Aorta (tissue), 5 donors: ENCODE results near the gene MEIOC. TPM values are rescaled to one million over a fixed set of nuclear protein-coding genes. Genes with fewer than 3 reads are reported as not detected.
A peak's percentile ranks its signal among the peaks of the same experiment; 100 is the strongest.
"Not testable (repeated sequence)": the region's sequence is repeated elsewhere in the genome, so short reads cannot be mapped to it uniquely, and the experiment has no call there.

ENCODE experiments used
- ATAC-seq: fragments of 200-7000 bp; cut with Tn5 transposase; one replicate; pipeline ENCODE4 v1.9.1; 2022; ENCODE audit warnings: moderate library complexity; ENCODE audit not compliant: low FRiP score
- DNase-seq, 2 donors: peaks; one replicate each; pipeline ENCODE4 v3.0.0-alpha.2; 2020
- H3K27ac ChIP-seq, 2 donors: one replicate each; pipeline ENCODE4 v1.5.1; 2013; ENCODE audit warnings: low read length in 2 of 2, mild to moderate bottlenecking in 2 of 2, moderate library complexity in 2 of 2, control low read depth in 1 of 2, inconsistent platforms in 1 of 2, low read depth in 1 of 2
- H3K27me3 ChIP-seq, 2 donors: one replicate each; pipeline ENCODE4 v1.6.1; 2013; ENCODE audit warnings: control low read depth in 1 of 2, low read length in 1 of 2, mild to moderate bottlenecking in 1 of 2, moderate library complexity in 1 of 2; ENCODE audit not compliant: insufficient read depth in 2 of 2, control insufficient read depth in 1 of 2
- H3K36me3 ChIP-seq, 2 donors: one replicate each; pipeline ENCODE4 v1.6.1; 2013; ENCODE audit warnings: control low read depth in 1 of 2, low read length in 1 of 2, mild to moderate bottlenecking in 1 of 2; ENCODE audit not compliant: insufficient read depth in 2 of 2, control insufficient read depth in 1 of 2
- H3K4me1 ChIP-seq, 2 donors: one replicate each; pipeline ENCODE4 v1.6.1; 2013; ENCODE audit warnings: low read length in 2 of 2, control low read depth in 1 of 2, mild to moderate bottlenecking in 1 of 2, moderate library complexity in 1 of 2; ENCODE audit not compliant: insufficient read depth in 2 of 2, control insufficient read depth in 1 of 2
- H3K4me3 ChIP-seq, 2 donors: one replicate each; pipeline ENCODE4 v1.5.1; 2013; ENCODE audit warnings: low read length in 2 of 2, control low read depth in 1 of 2, mild to moderate bottlenecking in 1 of 2
- H3K9me3 ChIP-seq: one replicate; pipeline ENCODE4 v1.6.1; 2013; ENCODE audit warnings: mild to moderate bottlenecking, low read length; ENCODE audit not compliant: control insufficient read depth
- WGBS, 2 donors: extraction: QIAGEN DNeasy Blood & Tissue Kit; methylation state at CpG; one replicate each; pipeline ENCODE4 v1.1.7; 2013; 5-methylcytosine and 5-hydroxymethylcytosine counted together
- intact Hi-C, 2 donors: fragments of 100-400 bp; cut with DNase I; formaldehyde crosslinking; loops; one replicate each; pipeline versions ENCODE4 v1.14.2 to v1.15.0; 2022
- polyA plus RNA-seq, 2 donors: library from polyadenylated mRNA; stranded (reverse); fragments of 200-250 nt; gene quantifications; one replicate each; pipeline ENCODE4 v1.2.3, GENCODE V29; 2013
- total RNA-seq, 2 donors: library from RNA; stranded (reverse); fragmentation: NEBNext Ultra II Directional; extraction: Animal tissue kit (Norgen Biotek cat#: 25700); gene quantifications; one replicate each; pipeline ENCODE4 v1.2.1, GENCODE V29; 2021
- donor health status: healthy with polysubstance abuse.
- donor health status: Bipolar disorder and iron deficiency.
- donor health status: DM: no; HTN: no; CAD: no.
- donor health status: DM: no; HTN: no; CAD: no.
- donor health status: DM: yes; HTN: yes; CAD: no.

MEIOC gene
- total and polyA plus RNA-seq, 4 donors, result not detected

- WGBS, 2 donors, result 90% methylated on average over 6 of the region's 6 CpGs
- intact Hi-C loops, result no loop called here
- H3K9me3 ChIP-seq, result peaks cover 1% of the 10 kb centered on the region
- no peak overlapping the region for H3K27ac ChIP-seq
- ATAC-seq (no peak), DNase-seq (peak in 1 of 2 donors; percentile 13)
- H3K4me1 ChIP-seq, result no peaks in the 10 kb centered on the region
- no peaks in the 10 kb centered on the region for H3K36me3 ChIP-seq
- no peaks in the 10 kb centered on the region for H3K27me3 ChIP-seq
- no peak overlapping the region for H3K4me3 ChIP-seq
These were observed 33.1 kb upstream of the MEIOC start for GRCh38 chr17:44623070-44623725.

GRCh38 chr17:44627513-44628242, 28.6 kb upstream of the MEIOC start:
- no peaks in the 10 kb centered on the region for H3K36me3 ChIP-seq
- no peak overlapping the region for H3K4me3 ChIP-seq
- peak; percentile 53 for ATAC-seq
- no peaks in the 10 kb centered on the region for H3K4me1 ChIP-seq
- DNase-seq, result no peak
- no peak overlapping the region for H3K27ac ChIP-seq
- intact Hi-C loops, result no loop called here
- no peaks in the 10 kb centered on the region for H3K27me3 ChIP-seq
- peaks cover 1% of the 10 kb centered on the region for H3K9me3 ChIP-seq
- 81% methylated on average over 9 of the region's 9 CpGs for WGBS, 2 donors

- intact Hi-C loops, result no loop called here
- Histone ChIP-seq H3K4me3 (no peak overlapping the region), H3K9me3 (no peaks in the 10 kb centered on the region), H3K4me1 (no peaks in the 10 kb centered on the region), H3K27me3 (no peaks in the 10 kb centered on the region), H3K27ac (no peak overlapping the region), H3K36me3 (no peaks in the 10 kb centered on the region)
- 58 to 70% methylated on average over 33 to 34 of the region's 34 CpGs for WGBS, 2 donors
- DNase-seq, result peak; percentile 72 to 78
- peak; percentile 65 for ATAC-seq
These were observed 27.8 kb upstream of the MEIOC start for GRCh38 chr17:44628243-44629188.

- intact Hi-C loops, result no loop called here
- 97 to 99% methylated on average over 13 of the region's 13 CpGs for WGBS, 2 donors
- Histone ChIP-seq H3K36me3 (no peaks in the 10 kb centered on the region), H3K4me1 (no peaks in the 10 kb centered on the region), H3K9me3 (no peaks in the 10 kb centered on the region), H3K4me3 (no peak overlapping the region), H3K27me3 (no peaks in the 10 kb centered on the region), H3K27ac (no peak overlapping the region)
- ATAC-seq (no peak), DNase-seq (no peak)
These were observed 27.0 kb upstream of the MEIOC start for GRCh38 chr17:44629314-44629713.

DNA sequence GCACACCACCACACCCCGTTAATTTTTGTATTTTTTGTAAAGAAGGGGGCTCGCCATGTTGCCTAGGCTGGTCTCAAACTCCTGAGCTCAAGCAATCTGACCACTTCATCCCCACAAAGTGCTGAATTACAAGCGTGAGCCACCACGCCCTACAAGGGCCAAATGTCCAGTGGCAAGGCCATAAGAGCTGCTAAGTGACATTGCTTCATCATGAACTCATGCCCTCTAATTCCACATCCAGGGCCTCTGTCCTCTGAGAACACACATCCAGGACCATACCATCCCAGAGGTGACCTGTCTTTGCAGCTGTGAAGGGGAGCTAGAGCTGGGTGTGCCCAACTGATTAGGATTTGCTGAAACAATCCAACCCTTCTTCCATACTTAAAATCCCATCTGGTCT, 25.6 kb upstream of the MEIOC start:
- no peaks in the 10 kb centered on the region for H3K27me3 ChIP-seq
- H3K27ac ChIP-seq, result no peak overlapping the region
- 94 to 97% methylated on average over 4 of the region's 4 CpGs for WGBS, 2 donors
- DNase-seq, result no peak
- ATAC-seq, result no peak
- H3K9me3 ChIP-seq, result no peaks in the 10 kb centered on the region
- no peaks in the 10 kb centered on the region for H3K4me1 ChIP-seq
- no peak overlapping the region for H3K4me3 ChIP-seq
- H3K36me3 ChIP-seq, result no peaks in the 10 kb centered on the region
- intact Hi-C loops, result loop anchor here (10.0 kb wide), 1 partner anchor 46 kb away; no protein-coding TSS in a partner anchor

GRCh38 chr17:44633998-44634397, 22.3 kb upstream of the MEIOC start:
- DNase-seq, result no peak
- H3K9me3 ChIP-seq, result no peaks in the 10 kb centered on the region
- 89% methylated on average over 8 of the region's 8 CpGs for WGBS, 2 donors
- no peaks in the 10 kb centered on the region for H3K36me3 ChIP-seq
- intact Hi-C loops, result loop anchor here (10.0 kb wide), 1 partner anchor 49 kb away; no protein-coding TSS in a partner anchor
- H3K27ac ChIP-seq, result no peak overlapping the region
- H3K4me3 ChIP-seq, result no peak overlapping the region
- H3K27me3 ChIP-seq, result no peaks in the 10 kb centered on the region
- H3K4me1 ChIP-seq, result no peaks in the 10 kb centered on the region
- no peak for ATAC-seq

DNA sequence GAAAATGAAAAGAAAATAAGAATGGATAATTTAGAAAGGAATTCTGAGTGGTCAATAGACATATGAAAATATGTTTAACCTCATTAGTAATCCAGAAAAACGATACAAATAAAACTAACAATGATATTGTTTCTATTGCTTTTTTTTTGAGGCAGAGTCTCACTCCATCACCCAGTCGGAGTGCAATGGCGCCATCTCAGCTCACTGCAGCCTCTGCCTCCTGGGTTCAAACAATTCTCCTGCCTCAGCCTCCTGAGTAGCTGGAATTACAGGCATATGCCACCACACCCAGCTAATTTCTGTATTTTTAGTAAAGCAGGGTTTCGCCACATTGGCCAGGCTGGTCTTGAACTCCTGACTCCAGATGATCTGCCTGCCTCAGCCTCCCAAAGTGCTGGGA, 21.9 kb upstream of the MEIOC start:
- ATAC-seq, H3K9me3 ChIP-seq, H3K36me3 ChIP-seq, H3K27ac ChIP-seq, DNase-seq, H3K4me3 ChIP-seq, H3K4me1 ChIP-seq, H3K27me3 ChIP-seq: not testable (repeated sequence)
- 60 to 72% methylated on average over 4 of the region's 4 CpGs for WGBS, 2 donors
- intact Hi-C loops, result loop anchor here (10.0 kb wide), 1 partner anchor 50 kb away; no protein-coding TSS in a partner anchor

DNA sequence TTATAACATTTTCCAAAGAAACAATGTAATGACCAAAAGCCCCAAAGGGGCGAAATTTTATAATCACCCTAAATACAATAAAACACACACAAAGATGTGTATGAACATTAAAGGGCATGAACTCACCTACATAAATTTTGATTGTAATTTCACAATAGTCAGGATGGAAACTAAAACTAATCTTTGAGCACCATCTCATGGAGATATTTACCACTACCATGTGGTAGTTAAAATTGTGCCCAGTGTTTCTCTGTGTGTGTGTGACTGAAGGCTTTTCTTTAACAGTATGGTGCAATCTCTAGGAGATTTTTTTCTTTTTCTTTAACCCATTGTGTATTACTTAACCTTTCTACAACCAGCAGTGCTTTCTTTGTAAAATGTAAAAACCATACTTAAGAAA, 19.7 kb upstream of the MEIOC start:
- no peak overlapping the region for H3K27ac ChIP-seq
- intact Hi-C loops, result loop anchor here (1.0 to 10.0 kb wide), 3 partner anchors 52 to 104 kb away; no protein-coding TSS in a partner anchor
- H3K27me3 ChIP-seq, result no peaks in the 10 kb centered on the region
- 7 to 15% methylated on average over 1 of the region's 1 CpG for WGBS, 2 donors
- no peaks in the 10 kb centered on the region for H3K4me1 ChIP-seq
- H3K9me3 ChIP-seq, result no peaks in the 10 kb centered on the region
- DNase-seq, result no peak
- no peak overlapping the region for H3K4me3 ChIP-seq
- ATAC-seq, result peak; percentile 72
- H3K36me3 ChIP-seq, result no peaks in the 10 kb centered on the region
